Heart left ventricle (tissue), 16 donors: ENCODE results near the gene IFT122. TPM values are rescaled to one million over a fixed set of nuclear protein-coding genes. Genes with fewer than 3 reads are reported as not detected.
A peak's percentile ranks its signal among the peaks of the same experiment; 100 is the strongest.

Source experiments
- ATAC-seq, 4 donors: fragments of 200-7000 bp; cut with Tn5 transposase; one replicate each; pipeline ENCODE4 v1.9.1; 2020 to 2022; ENCODE audit warnings: moderate library complexity in 4 of 4, mild to moderate bottlenecking in 3 of 4, moderate number of reproducible peaks in 1 of 4
- DNase-seq, 5 donors: peaks; one replicate each; pipeline ENCODE4 v3.0.0-alpha.2; 2020
- H3K27ac ChIP-seq, 12 donors: fragments of 200-600 bp; sonication (generic) in 4 of 12; one replicate each; pipeline versions ENCODE4 v1.5.0 to v1.8.0; 2016 to 2022; ENCODE audit warnings: mild to moderate bottlenecking in 2 of 12
- H3K27me3 ChIP-seq, 9 donors: fragments of 200-600 bp; sonication (generic) in 2 of 9; one replicate each; pipeline versions ENCODE4 v1.5.1 to v1.8.0; 2016 to 2022; ENCODE audit warnings: mild to moderate bottlenecking in 3 of 9
- H3K36me3 ChIP-seq, 9 donors: fragments of 200-600 bp; sonication (generic) in 2 of 9; one replicate each; pipeline versions ENCODE4 v1.5.0 to v1.8.0; 2018 to 2022; ENCODE audit warnings: mild to moderate bottlenecking in 2 of 9
- H3K4me1 ChIP-seq, 12 donors: fragments of 200-600 bp; sonication (generic) in 4 of 12; one replicate each; pipeline versions ENCODE4 v1.5.0 to v1.8.0; 2016 to 2022; ENCODE audit warnings: mild to moderate bottlenecking in 3 of 12
- H3K4me3 ChIP-seq, 12 donors: fragments of 200-600 bp; sonication (generic) in 4 of 12; one replicate each; pipeline versions ENCODE4 v1.5.0 to v1.8.0; 2017 to 2022; ENCODE audit warnings: mild to moderate bottlenecking in 9 of 12, moderate library complexity in 4 of 12
- H3K9me3 ChIP-seq, 12 donors: fragments of 200-600 bp; sonication (generic) in 4 of 12; one replicate each; pipeline versions ENCODE4 v1.5.0 to v1.8.0; 2016 to 2022; ENCODE audit warnings: mild to moderate bottlenecking in 1 of 12
- POLR2A ChIP-seq, 2 donors: fragments of 450-650 bp; IDR thresholded peaks; one replicate each; pipeline ENCODE4 v1.6.1; 2017; ENCODE audit warnings: antibody characterized with exemption in 2 of 2, mild to moderate bottlenecking in 2 of 2, moderate library complexity in 2 of 2
- WGBS, 4 donors: extraction: QIAGEN DNeasy Blood & Tissue Kit in 2 of 4; methylation state at CpG; one replicate each; pipeline versions ENCODE4 v1.1.5 to v1.1.7; 2013 to 2018; 5-methylcytosine and 5-hydroxymethylcytosine counted together
- intact Hi-C, 10 donors: fragments of 100-400 bp; cut with DNase I; formaldehyde crosslinking; loops; one replicate each; pipeline versions ENCODE4 v1.11.1 to v1.14.2; 2022
- polyA plus RNA-seq, 2 donors: library from polyadenylated mRNA; stranded (reverse); fragments of 200-250 nt; gene quantifications; one replicate each; pipeline ENCODE4 v1.2.3, GENCODE V29; 2013
- total RNA-seq, 9 donors: library from RNA; depleted of rRNA in 2 of 9; stranded (reverse); fragments of >200 nt in 2 of 9; fragmentation: NEBNext Ultra II Directional in 3 of 9; extraction: Animal tissue kit (Norgen Biotek cat#: 25700) in 3 of 9; gene quantifications; one replicate each; pipeline versions ENCODE4 v1.1.0 to v1.2.4, GENCODE V29; 2016 to 2023
- TF ChIP-seq, protein P1 (sequence below), 12 donors: fragments of 200-600 bp; sonication (generic) in 4 of 12; IDR thresholded peaks; one replicate each; pipeline versions ENCODE4 v1.5.0 to v1.8.0; 2018 to 2022; ENCODE audit warnings: antibody characterized with exemption in 12 of 12, mild to moderate bottlenecking in 5 of 12
- donor health status: ischemic (EF 13 %, LVEDD 7.1; RV severe dilation, severe dysfunction).
- donor health status: healthy with polysubstance abuse.
- donor health status: DM: no; HTN: yes; CAD: no.
- donor health status: DM: no; HTN: no; CAD: no.
- donor health status: ischemic (EF 25% LVEDD 6.9; RV normal size, moderate dysfunction).
- donor health status: ischemic (EF 25% LVEDD 5.7; RV mildly dilated, moderate dysfunction).
- donor health status: healthy.
- donor health status: DM: yes; HTN: yes; CAD: no.
- donor health status: ischemic (EF 35%, LVEDD 5.7; RV mildly dilated, moderate dysfunction).
- donor health status: nonischemic (EF 11% LVEDD 7.7; RV severe dilation, severe dysfunction).
- donor health status: DM: yes; HTN: yes; CAD: no.
- donor health status: PGD.
- donor health status: ischemic (EF 29% LVEDD 5.4; RV normal size, mild dysfunction).
- donor health status: nonischemic (EF 23%, LVEDD 6.1; RV moderate dilation, normal function).

IFT122 gene
- total and polyA plus RNA-seq, 11 donors: 7.2 to 34.2 (median 16.6) TPM

DNA sequence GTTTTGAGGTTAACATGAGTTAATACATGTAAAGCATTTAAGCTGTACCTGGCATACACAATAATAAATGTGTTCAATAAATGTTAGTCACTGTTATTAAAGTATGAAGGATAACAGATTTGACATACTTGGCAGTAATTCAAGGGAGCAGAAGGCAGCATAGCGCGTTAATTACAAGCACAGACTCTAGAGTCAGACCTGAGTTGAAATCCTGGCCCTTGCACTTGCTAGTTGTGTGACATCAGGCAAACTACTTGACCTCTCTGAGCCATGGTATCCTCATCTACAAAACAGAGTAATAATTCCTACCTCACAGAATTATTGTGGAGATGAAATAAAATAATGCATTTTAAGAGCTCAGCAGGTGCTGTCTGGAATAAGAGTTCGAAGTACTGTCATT lies 5.4 kb downstream of the IFT122 start:
- no peak overlapping the region for H3K4me3 ChIP-seq
- WGBS, 4 donors: 74 to 90% (median 78%) methylated on average over 3 of the region's 3 CpGs
- H3K4me1 ChIP-seq: peaks cover 5 to 63% (median 36%) of the 10 kb centered on the region in 12 donors
- no peaks in the 10 kb centered on the region for H3K36me3 ChIP-seq
- no peaks in the 10 kb centered on the region for H3K27me3 ChIP-seq
- intact Hi-C loops: no loop called here
- TF ChIP-seq, protein P1, sequence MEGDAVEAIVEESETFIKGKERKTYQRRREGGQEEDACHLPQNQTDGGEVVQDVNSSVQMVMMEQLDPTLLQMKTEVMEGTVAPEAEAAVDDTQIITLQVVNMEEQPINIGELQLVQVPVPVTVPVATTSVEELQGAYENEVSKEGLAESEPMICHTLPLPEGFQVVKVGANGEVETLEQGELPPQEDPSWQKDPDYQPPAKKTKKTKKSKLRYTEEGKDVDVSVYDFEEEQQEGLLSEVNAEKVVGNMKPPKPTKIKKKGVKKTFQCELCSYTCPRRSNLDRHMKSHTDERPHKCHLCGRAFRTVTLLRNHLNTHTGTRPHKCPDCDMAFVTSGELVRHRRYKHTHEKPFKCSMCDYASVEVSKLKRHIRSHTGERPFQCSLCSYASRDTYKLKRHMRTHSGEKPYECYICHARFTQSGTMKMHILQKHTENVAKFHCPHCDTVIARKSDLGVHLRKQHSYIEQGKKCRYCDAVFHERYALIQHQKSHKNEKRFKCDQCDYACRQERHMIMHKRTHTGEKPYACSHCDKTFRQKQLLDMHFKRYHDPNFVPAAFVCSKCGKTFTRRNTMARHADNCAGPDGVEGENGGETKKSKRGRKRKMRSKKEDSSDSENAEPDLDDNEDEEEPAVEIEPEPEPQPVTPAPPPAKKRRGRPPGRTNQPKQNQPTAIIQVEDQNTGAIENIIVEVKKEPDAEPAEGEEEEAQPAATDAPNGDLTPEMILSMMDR (IDR thresholded peaks at IDR 0.05): no peak
- no peak for TF ChIP-seq POLR2A (IDR thresholded peaks at IDR 0.05)
- no peak for ATAC-seq
- H3K27ac ChIP-seq: no peak overlapping the region
- no peaks in the 10 kb centered on the region for H3K9me3 ChIP-seq
- no peak for DNase-seq

DNA sequence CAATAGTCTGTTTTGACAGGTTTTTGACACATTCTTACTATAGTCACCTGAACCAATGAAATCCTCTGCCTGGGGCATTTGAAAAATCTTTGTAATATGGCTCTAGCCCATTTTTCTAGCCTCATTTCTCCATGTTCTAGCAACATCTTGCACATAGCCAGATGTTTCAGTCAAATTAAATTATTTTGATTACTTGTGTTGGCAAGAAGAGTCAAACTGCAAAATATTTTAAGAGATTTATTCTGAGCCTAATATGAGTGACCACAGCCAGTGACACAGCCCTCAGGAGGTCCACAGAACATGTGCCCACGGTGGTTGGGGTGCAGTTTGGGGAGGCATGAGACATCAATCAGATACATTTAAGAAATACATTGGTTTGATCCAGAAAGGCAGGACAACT lies 6.9 kb downstream of the IFT122 start:
- intact Hi-C loops: no loop called here
- TF ChIP-seq, protein P1 (IDR thresholded peaks at IDR 0.05): no peak
- TF ChIP-seq POLR2A (IDR thresholded peaks at IDR 0.05): no peak
- H3K4me1 ChIP-seq: peaks cover 0 to 49% (median 22%) of the 10 kb centered on the region in 12 donors
- 65 to 77% (median 74%) methylated on average over 1 of the region's 1 CpG for WGBS, 4 donors
- peaks cover 0 to 11% (median 2%) of the 10 kb centered on the region in 9 donors for H3K36me3 ChIP-seq
- DNase-seq: no peak
- no peak overlapping the region for H3K27ac ChIP-seq
- no peak for ATAC-seq
- no peaks in the 10 kb centered on the region for H3K27me3 ChIP-seq
- H3K9me3 ChIP-seq: no peaks in the 10 kb centered on the region
- H3K4me3 ChIP-seq: peak overlapping the region in 1 of 12 donors; percentile 2

DNA sequence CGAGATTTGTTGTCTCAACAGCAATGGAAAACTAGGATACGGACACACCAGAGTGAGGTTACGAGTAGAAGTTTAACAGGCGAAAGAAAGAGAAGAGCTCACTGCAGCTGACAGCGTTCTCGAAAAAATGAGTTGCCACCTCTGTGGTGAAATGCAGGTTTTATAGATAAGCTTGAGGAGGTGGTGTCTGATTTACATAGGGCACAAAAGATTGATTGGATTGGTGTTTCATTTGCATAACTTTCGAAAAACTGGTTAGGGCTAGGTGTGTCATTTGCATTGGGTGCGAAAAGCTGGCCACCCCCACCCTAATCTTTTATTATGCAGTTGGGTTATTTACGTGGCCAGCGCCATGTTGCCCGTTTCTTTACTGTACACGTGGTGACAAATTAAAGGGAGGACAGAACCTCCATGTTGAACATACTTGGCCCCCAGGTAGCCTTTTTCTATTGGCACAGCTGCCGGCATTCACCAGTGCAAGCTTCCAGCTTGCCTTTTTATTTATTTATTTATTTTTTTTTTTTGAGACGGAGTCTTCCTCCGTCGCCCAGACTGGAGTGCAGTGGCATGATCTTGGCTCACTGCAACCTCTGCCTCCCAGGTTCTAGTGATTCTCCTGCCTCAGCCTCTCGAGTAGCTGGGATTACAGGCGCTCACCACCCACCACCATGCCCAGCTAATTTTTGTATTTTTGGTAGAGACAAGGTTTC lies 8.3 kb downstream of the IFT122 start:
- WGBS, 4 donors: 93 to 94% (median 94%) methylated on average over 18 of the region's 18 CpGs
- no peak for ATAC-seq
- H3K9me3 ChIP-seq: no peaks in the 10 kb centered on the region
- TF ChIP-seq, protein P1 (IDR thresholded peaks at IDR 0.05): no peak
- no peak for TF ChIP-seq POLR2A (IDR thresholded peaks at IDR 0.05)
- peaks cover 0 to 35% (median 8%) of the 10 kb centered on the region in 12 donors for H3K4me1 ChIP-seq
- H3K36me3 ChIP-seq: peaks cover 0 to 25% (median 15%) of the 10 kb centered on the region in 9 donors
- no peak overlapping the region for H3K4me3 ChIP-seq
- intact Hi-C loops: no loop called here
- no peaks in the 10 kb centered on the region for H3K27me3 ChIP-seq
- no peak for DNase-seq
- H3K27ac ChIP-seq: no peak overlapping the region

DNA sequence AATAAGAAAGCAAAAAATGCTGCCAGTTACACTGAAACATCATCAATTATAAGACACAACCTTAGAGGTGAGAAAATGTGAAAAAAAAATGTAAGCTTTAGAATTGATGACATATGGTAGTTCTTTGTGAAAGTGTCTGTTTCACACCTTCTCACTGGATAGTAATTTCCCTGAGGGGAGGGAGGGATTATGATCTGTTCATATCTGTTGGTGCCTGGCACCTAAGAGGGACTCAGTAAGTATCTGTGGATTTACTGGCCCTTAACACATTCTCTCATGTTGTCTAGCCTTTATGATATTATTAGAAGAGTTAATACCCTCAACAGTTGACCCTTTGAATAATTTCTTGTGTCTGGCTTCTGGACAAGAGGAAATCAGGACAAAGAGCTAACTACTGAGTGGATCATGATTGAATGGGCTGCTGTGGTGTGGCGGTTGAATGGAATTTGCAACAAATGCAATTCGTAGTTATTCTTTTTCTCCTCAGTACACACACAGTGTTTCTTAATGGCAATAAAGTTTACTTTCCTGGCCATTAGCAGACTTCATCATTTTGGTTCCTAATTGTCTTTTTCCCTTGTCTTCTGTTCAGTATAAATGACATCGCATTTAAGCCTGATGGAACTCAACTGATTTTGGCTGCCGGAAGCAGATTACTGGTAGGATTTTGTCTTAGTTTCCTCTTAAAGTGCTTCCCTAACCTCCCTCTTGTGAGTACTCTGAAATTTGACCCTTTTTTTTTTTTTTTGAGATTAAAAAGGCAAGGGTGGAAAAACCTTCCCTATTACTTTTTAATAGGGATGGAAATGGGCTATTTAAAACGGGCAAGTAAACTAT lies 9.5 kb downstream of the IFT122 start:
- Histone ChIP-seq H3K27me3 (no peaks in the 10 kb centered on the region), H3K27ac (peak overlapping the region in 1 of 12 donors; percentile 30), H3K4me1 (peaks cover 0 to 25% (median 7%) of the 10 kb centered on the region in 12 donors), H3K4me3 (no peak overlapping the region), H3K36me3 (peaks cover 0 to 32% (median 15%) of the 10 kb centered on the region in 9 donors), H3K9me3 (no peaks in the 10 kb centered on the region)
- no peak for ATAC-seq
- intact Hi-C loops: no loop called here
- DNase-seq: no peak
- no peak for TF ChIP-seq POLR2A (IDR thresholded peaks at IDR 0.05)
- TF ChIP-seq, protein P1 (IDR thresholded peaks at IDR 0.05): no peak
- 55 to 63% (median 58%) methylated on average over 5 of the region's 5 CpGs for WGBS, 4 donors
